HepG2 (cell line): ENCODE results near the gene NEDD4L.

Experiments used
- ARID3A ChIP-seq: IDR thresholded peaks from 2 replicates; pipeline ENCODE4 v1.6.1; 2012; ENCODE audit warnings: low read depth, low read length, improper control_type of control experiment
- ATF2 ChIP-seq: sonication (generic); formaldehyde crosslinking; IDR thresholded peaks from 2 replicates; pipeline ENCODE4 v1.4.0; 2020; ENCODE audit warnings: missing genetic modification reagents
- CEBPB ChIP-seq: IDR thresholded peaks from 2 replicates; pipeline ENCODE4 v1.6.1; 2011; ENCODE audit warnings: low read depth, low read length, improper control_type of control experiment, borderline replicate concordance
- FOSL1 ChIP-seq: sonication (generic); formaldehyde crosslinking; IDR thresholded peaks from 2 replicates; pipeline ENCODE4 v1.9.0; 2021; ENCODE audit warnings: missing genetic modification reagents, borderline replicate concordance
- HDAC6 ChIP-seq: fragments of 200-600 bp; sonication (generic); IDR thresholded peaks from 2 replicates; pipeline ENCODE4 v1.7.0; 2017; ENCODE audit warnings: mild to moderate bottlenecking, antibody characterized with exemption, low read length, low read depth
- MAFG ChIP-seq: sonication (generic); formaldehyde crosslinking; IDR thresholded peaks from 2 replicates; pipeline ENCODE4 v1.5.1; 2020; ENCODE audit warnings: mild to moderate bottlenecking, missing genetic modification reagents
- RAD21 ChIP-seq: fragments of 450-650 bp; formaldehyde crosslinking; IDR thresholded peaks from 2 replicates; pipeline ENCODE4 v1.5.0; 2020; ENCODE audit warnings: mild to moderate bottlenecking
- SRY ChIP-seq: sonication (generic); formaldehyde crosslinking; IDR thresholded peaks from 2 replicates; pipeline ENCODE4 v1.8.0; 2022; ENCODE audit warnings: mild to moderate bottlenecking, missing genetic modification reagents
- TCF7L2 ChIP-seq: IDR thresholded peaks from 2 replicates; pipeline ENCODE4 v1.6.1; 2011; ENCODE audit warnings: mild to moderate bottlenecking, low read depth, low read length, moderate library complexity
- YY1 ChIP-seq: IDR thresholded peaks from 2 replicates; pipeline ENCODE4 v1.6.1; 2011; ENCODE audit warnings: low read length, low read depth, moderate library complexity, mild to moderate bottlenecking; ENCODE audit not compliant: insufficient read depth, insufficient replicate concordance
- ZNF788 ChIP-seq: sonication (generic); formaldehyde crosslinking; IDR thresholded peaks from 2 replicates; pipeline ENCODE4 v1.5.0; 2020; ENCODE audit warnings: mild to moderate bottlenecking, missing genetic modification reagents, borderline replicate concordance

GRCh38 chr18:58337686-58338085, 293.7 kb downstream of the NEDD4L start:
- TF ChIP-seq YY1 (no peak), ZNF788 (CRISPR knock-in tag) (no peak), TCF7L2 (no peak), ATF2 (CRISPR knock-in tag) (no peak), RAD21 (CRISPR knock-in tag) (no peak), SRY (CRISPR knock-in tag) (no peak), HDAC6 (no peak), FOSL1 (no peak), CEBPB (no peak), ARID3A (no peak), MAFG (CRISPR knock-in tag) (no peak)
